Neural cell (in vitro differentiated cells): Measurements from ENCODE around the gene C2CD4B. TPM values are rescaled to one million over a fixed set of nuclear protein-coding genes. Genes with fewer than 3 reads are reported as not detected.

Experiments
- H2AFZ ChIP-seq: fragments of 200-600, 300-800 bp; sonication (generic), shearing (Covaris generic); 2 replicates; pipeline ENCODE4 v1.6.0; 2014; ENCODE audit warnings: low read depth, mild to moderate bottlenecking, antibody characterized with exemption, low read length, moderate library complexity
- H3F3A ChIP-seq: fragments of 200-600 bp; shearing (Covaris generic); 2 replicates; pipeline ENCODE4 v1.6.1; 2016; ENCODE audit warnings: mild to moderate bottlenecking, moderate library complexity, mixed read lengths, antibody characterized with exemption, low read length; ENCODE audit not compliant: insufficient read depth, poor library complexity, severe bottlenecking
- H3K27ac ChIP-seq: fragments of 200-600, 300-800 bp; sonication (generic), shearing (Covaris generic); 2 replicates; pipeline ENCODE4 v1.5.1; 2014; ENCODE audit warnings: mild to moderate bottlenecking, low read length, moderate library complexity
- H3K27me3 ChIP-seq: fragments of 300-800, 200-600 bp; sonication (generic), shearing (Covaris generic); 2 replicates; pipeline ENCODE4 v1.6.0; 2014; ENCODE audit warnings: mild to moderate bottlenecking, low read depth, low read length, moderate library complexity; ENCODE audit not compliant: insufficient read depth
- H3K36me3 ChIP-seq: fragments of 300-800, 200-600 bp; sonication (generic), shearing (Covaris generic); 2 replicates; pipeline ENCODE4 v1.5.1; 2014; ENCODE audit warnings: mild to moderate bottlenecking, antibody characterized with exemption, low read length, moderate library complexity; ENCODE audit not compliant: insufficient read depth
- H3K4me2 ChIP-seq: fragments of 300-800, 200-600 bp; sonication (generic), shearing (Covaris generic); 2 replicates; pipeline ENCODE4 v1.6.0; 2014; ENCODE audit warnings: mild to moderate bottlenecking, low read length
- H3K4me3 ChIP-seq: fragments of 300-800, 200-600 bp; sonication (generic), shearing (Covaris generic); 2 replicates; pipeline ENCODE4 v1.5.1; 2014; ENCODE audit warnings: mild to moderate bottlenecking, low read length, moderate library complexity
- H3K79me2 ChIP-seq: fragments of 200-600 bp; shearing (Covaris generic); replicated peaks from 2 replicates; pipeline ENCODE4 v1.6.0; 2014; ENCODE audit warnings: mild to moderate bottlenecking, low read length, moderate library complexity; ENCODE audit not compliant: insufficient read depth
- H3K9ac ChIP-seq: fragments of 300-800, 200-600 bp; sonication (generic), shearing (Covaris generic); 2 replicates; pipeline ENCODE4 v1.6.1; 2016; ENCODE audit warnings: mild to moderate bottlenecking, low read length, mixed read lengths
- H3K9me2 ChIP-seq: fragments of 200-600 bp; shearing (Covaris generic); 2 replicates; pipeline ENCODE4 v1.6.1; 2016; ENCODE audit warnings: mild to moderate bottlenecking, low read length, mixed read lengths; ENCODE audit not compliant: insufficient read depth
- H3K9me3 ChIP-seq: fragments of 200-600, 300-800 bp; sonication (generic), shearing (Covaris generic); 2 replicates; pipeline ENCODE4 v1.6.1; 2016; ENCODE audit warnings: mild to moderate bottlenecking, mixed run types, low read length, moderate library complexity, mixed read lengths
- H4K20me1 ChIP-seq: fragments of 200-600 bp; shearing (Covaris generic); 2 replicates; pipeline ENCODE4 v1.6.1; 2016; ENCODE audit warnings: mild to moderate bottlenecking, mixed run types; ENCODE audit not compliant: insufficient read depth
- EP300 ChIP-seq: fragments of 450-650 bp; conservative IDR thresholded peaks from 2 replicates; pipeline ENCODE4 v1.6.1; 2014; ENCODE audit warnings: antibody characterized with exemption, mild to moderate bottlenecking, moderate library complexity; ENCODE audit not compliant: poor library complexity, severe bottlenecking
- EZH2 ChIP-seq: fragments of 200-600, 300-800 bp; shearing (Covaris generic), sonication (generic); IDR thresholded peaks from 2 replicates; pipeline ENCODE4 v1.6.1; 2014; ENCODE audit warnings: antibody characterized with exemption, low read length, borderline replicate concordance, mild to moderate bottlenecking; ENCODE audit not compliant: insufficient read depth, poor library complexity, severe bottlenecking
- MXI1 ChIP-seq: fragments of 450-650 bp; conservative IDR thresholded peaks from 2 replicates; pipeline ENCODE4 v1.6.1; 2014; ENCODE audit warnings: antibody characterized with exemption, mild to moderate bottlenecking; ENCODE audit not compliant: poor library complexity, severe bottlenecking
- POLR2AphosphoS5 ChIP-seq: IDR thresholded peaks from 2 replicates; pipeline ENCODE4 v1.6.1; 2012
- RAD21 ChIP-seq: fragments of 450-650 bp; conservative IDR thresholded peaks from 2 replicates; pipeline ENCODE4 v1.6.1; 2014; ENCODE audit warnings: antibody characterized with exemption, mild to moderate bottlenecking, moderate library complexity
- SMC3 ChIP-seq: fragments of 450-650 bp; conservative IDR thresholded peaks from 2 replicates; pipeline ENCODE4 v1.6.1; 2014; ENCODE audit warnings: antibody characterized with exemption, mild to moderate bottlenecking, moderate library complexity; ENCODE audit not compliant: poor library complexity
- TAF1 ChIP-seq: IDR thresholded peaks from 2 replicates; pipeline ENCODE4 v1.6.1; 2012; ENCODE audit warnings: low read depth
- polyA plus RNA-seq: library from polyadenylated mRNA; depleted of rRNA; stranded (reverse); fragments of >200 nt; gene quantifications from 2 replicates; pipeline ENCODE4 v1.2.3, GENCODE V29; 2014
- TF ChIP-seq, protein P1 (sequence below): fragments of 450-650 bp; IDR thresholded peaks from 2 replicates; pipeline ENCODE4 v1.5.1; 2014; ENCODE audit warnings: antibody characterized with exemption, mild to moderate bottlenecking, moderate library complexity; ENCODE audit not compliant: poor library complexity, severe bottlenecking
- TF ChIP-seq, protein P2 (sequence below): IDR thresholded peaks from 2 replicates; pipeline ENCODE4 v1.6.1; 2012; ENCODE audit warnings: borderline replicate concordance

Gene C2CD4B
- polyA plus RNA-seq, 1 donor from 2014 or later, result not detected

DNA sequence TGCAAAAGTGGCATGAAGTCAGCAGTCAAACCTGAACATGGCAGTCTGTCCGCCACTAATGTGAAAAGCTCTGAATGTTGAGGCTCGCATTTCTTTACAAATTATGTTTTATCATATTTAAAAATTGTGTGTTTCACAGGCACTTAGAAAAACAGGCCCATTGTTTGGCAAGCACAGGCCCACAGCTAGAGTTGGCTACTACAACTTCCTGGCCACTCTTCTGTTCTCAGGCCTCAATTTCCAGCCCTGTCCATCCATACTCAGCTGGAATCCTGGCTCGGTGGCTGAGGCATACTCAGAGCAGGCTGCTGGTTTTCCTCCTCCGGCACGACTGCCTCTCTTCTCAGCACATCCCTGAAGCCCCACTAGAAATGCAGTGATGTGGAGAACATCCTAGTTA lies 44.3 kb downstream of the C2CD4B start:
- Histone ChIP-seq H3K79me2 (no peaks in the 10 kb centered on the region), H3K4me3 (no peak overlapping the region), H2AFZ (no peak overlapping the region), H3K9me2 (no peaks in the 10 kb centered on the region), H3K4me2 (no peak overlapping the region), H3K27me3 (no peaks in the 10 kb centered on the region), H3K36me3 (no peaks in the 10 kb centered on the region), H3K9me3 (no peaks in the 10 kb centered on the region), H3K27ac (no peak overlapping the region), H4K20me1 (no peaks in the 10 kb centered on the region), H3F3A (no peaks in the 10 kb centered on the region), H3K9ac (no peak overlapping the region)
- TF ChIP-seq RAD21, result no peak
- TF ChIP-seq POLR2AphosphoS5, result no peak
- TF ChIP-seq SMC3, result no peak
- no peak for TF ChIP-seq MXI1
- TF ChIP-seq EZH2, result no peak
- TF ChIP-seq, protein P1, sequence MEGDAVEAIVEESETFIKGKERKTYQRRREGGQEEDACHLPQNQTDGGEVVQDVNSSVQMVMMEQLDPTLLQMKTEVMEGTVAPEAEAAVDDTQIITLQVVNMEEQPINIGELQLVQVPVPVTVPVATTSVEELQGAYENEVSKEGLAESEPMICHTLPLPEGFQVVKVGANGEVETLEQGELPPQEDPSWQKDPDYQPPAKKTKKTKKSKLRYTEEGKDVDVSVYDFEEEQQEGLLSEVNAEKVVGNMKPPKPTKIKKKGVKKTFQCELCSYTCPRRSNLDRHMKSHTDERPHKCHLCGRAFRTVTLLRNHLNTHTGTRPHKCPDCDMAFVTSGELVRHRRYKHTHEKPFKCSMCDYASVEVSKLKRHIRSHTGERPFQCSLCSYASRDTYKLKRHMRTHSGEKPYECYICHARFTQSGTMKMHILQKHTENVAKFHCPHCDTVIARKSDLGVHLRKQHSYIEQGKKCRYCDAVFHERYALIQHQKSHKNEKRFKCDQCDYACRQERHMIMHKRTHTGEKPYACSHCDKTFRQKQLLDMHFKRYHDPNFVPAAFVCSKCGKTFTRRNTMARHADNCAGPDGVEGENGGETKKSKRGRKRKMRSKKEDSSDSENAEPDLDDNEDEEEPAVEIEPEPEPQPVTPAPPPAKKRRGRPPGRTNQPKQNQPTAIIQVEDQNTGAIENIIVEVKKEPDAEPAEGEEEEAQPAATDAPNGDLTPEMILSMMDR, result no peak
- TF ChIP-seq EP300, result no peak
- TF ChIP-seq, protein P2, sequence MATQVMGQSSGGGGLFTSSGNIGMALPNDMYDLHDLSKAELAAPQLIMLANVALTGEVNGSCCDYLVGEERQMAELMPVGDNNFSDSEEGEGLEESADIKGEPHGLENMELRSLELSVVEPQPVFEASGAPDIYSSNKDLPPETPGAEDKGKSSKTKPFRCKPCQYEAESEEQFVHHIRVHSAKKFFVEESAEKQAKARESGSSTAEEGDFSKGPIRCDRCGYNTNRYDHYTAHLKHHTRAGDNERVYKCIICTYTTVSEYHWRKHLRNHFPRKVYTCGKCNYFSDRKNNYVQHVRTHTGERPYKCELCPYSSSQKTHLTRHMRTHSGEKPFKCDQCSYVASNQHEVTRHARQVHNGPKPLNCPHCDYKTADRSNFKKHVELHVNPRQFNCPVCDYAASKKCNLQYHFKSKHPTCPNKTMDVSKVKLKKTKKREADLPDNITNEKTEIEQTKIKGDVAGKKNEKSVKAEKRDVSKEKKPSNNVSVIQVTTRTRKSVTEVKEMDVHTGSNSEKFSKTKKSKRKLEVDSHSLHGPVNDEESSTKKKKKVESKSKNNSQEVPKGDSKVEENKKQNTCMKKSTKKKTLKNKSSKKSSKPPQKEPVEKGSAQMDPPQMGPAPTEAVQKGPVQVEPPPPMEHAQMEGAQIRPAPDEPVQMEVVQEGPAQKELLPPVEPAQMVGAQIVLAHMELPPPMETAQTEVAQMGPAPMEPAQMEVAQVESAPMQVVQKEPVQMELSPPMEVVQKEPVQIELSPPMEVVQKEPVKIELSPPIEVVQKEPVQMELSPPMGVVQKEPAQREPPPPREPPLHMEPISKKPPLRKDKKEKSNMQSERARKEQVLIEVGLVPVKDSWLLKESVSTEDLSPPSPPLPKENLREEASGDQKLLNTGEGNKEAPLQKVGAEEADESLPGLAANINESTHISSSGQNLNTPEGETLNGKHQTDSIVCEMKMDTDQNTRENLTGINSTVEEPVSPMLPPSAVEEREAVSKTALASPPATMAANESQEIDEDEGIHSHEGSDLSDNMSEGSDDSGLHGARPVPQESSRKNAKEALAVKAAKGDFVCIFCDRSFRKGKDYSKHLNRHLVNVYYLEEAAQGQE, result no peak
- no peak for TF ChIP-seq TAF1

DNA sequence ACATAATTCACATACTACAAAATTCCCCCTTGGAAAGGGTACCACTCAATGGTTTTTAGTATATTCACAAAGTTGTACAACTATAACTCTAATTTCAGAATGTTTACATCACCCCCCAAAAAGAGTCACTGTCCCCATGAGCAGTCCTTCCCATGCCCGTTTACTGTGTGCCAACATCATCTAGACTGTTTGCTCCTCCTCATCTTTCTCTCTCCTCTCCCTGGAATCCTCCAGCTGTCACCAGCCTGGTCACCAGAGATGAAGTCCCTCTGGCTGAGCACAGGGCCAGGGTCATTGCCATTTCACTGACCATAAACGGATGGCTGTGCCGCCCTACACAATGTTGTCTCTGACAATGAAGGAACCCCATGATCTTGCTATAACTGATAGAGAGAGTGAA lies 45.2 kb downstream of the C2CD4B start:
- Histone ChIP-seq H4K20me1 (no peaks in the 10 kb centered on the region), H3K9me2 (no peaks in the 10 kb centered on the region), H2AFZ (no peak overlapping the region), H3K27me3 (no peaks in the 10 kb centered on the region), H3K36me3 (no peaks in the 10 kb centered on the region), H3K9me3 (no peaks in the 10 kb centered on the region), H3F3A (no peaks in the 10 kb centered on the region), H3K79me2 (no peaks in the 10 kb centered on the region), H3K4me3 (no peak overlapping the region), H3K4me2 (no peak overlapping the region), H3K9ac (no peak overlapping the region), H3K27ac (no peak overlapping the region)
- no peak for TF ChIP-seq MXI1
- TF ChIP-seq RAD21, result no peak
- TF ChIP-seq SMC3, result no peak
- no peak for TF ChIP-seq EZH2
- TF ChIP-seq EP300, result no peak
